Measurements from ENCODE around the gene ATP8B4.

The ATP8B4 gene

DNA sequence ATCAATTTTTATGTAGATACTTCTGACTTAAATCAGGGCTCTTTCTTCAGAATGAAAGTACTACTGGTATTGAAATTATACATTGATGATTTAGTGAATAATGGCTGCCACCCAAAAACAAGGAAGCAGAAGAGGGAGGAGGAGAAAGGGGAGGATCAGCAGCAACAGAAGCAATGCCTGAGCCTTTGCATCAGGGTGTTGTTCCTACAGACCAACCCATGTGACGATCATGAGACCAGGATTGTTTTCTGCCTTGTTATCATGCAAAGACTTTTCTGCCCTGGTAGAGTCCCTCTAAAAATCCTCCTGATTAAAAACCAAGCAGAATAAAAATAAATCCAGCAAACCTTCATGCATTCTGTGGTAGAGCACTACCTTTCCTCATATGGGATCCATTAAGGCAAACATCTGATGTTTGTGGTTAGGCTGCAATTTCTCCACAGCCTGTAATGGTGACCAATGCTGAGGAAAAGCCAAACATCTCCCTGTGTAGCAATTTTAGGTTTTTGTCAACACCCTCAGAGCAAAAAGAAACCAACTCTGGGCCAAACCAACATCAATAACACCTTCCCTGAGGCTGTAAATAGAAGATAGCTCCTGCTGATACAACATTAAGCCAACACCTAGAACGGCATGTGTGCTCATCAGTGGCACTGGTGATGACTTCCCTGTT is 191.7 kb downstream of the ATP8B4 start:
- no peak for DNase-seq (ENCODE audit: low spot score)

DNA sequence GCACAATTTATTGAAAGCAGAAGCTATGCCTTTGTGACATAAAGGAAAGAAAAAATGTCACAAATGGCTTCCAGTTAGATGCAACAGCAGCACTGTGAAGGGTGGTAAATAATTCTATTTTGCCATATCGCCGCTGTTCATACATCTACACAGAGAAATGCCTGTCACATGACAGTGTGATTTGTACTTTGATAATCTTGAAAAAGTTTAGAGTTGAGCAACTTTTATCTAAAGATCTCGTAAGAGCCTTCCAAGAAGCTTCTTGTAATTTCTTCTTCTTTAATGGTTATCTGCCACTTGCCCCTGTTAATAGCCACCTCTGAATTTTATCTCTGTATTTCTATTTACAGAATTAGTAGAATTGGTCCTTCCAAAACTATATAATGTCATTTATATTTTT is 192.3 kb downstream of the ATP8B4 start:
- no peak for DNase-seq (ENCODE audit: low spot score)

DNA sequence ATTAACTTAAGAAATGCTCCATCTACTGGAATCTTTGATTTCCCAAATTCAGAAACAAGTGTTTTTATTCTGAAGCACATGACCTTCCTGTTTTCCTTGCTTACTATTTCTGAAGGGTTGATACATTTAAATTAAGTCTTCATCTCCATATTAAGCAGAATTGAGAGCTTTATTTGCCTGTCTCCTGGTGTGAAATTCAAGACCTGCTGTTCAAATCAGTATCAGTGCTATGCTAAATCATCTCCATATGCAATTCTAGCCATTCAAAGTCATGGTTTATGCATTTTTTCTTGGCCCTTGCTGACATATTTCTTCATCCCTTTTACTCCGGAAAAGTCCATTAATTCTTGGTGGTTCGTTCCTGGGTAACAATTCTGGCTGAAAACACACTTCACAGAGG is 195.4 kb downstream of the ATP8B4 start:
- DNase-seq (ENCODE audit: low spot score) = no peak

DNA sequence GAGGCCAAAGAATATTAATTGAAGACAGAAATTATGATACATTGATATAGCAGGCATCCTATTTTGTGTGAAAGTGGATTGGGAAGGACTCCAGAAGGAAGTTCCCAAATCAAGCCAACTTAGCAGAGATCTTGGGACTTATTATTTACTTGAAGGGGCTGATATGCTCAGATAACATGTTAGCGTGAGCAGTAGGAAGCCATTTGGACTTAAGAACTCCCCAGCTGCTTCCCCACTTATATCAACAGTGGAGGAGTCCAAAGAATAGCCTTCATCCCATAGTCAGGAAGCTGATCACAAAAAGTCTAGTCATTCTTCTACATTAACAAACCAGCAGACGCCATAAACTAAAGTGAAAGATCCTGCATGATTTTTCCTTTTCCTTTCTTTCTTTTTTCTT is 200.0 kb downstream of the ATP8B4 start:
- DNase-seq (ENCODE audit: low spot score) = no peak

DNA sequence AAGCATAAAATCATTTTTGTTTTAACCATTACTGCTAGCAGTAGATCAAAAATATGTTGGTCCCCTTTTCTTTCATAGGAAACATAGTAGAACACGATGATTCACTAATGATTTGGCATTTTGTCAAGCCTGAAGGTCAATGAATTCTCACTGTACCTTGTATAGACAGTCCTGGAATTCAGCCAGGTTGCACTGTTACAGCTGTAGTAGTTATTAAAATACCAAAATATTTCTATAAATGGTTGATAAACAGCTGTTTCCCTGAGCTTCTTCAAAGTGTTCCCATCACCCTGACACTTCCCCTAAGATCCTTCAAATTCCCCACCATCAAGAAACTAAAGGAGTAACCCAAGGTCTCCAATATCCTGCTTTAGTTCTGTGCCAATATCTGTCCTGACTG is 200.9 kb downstream of the ATP8B4 start:
- DNase-seq (ENCODE audit: low spot score) = no peak

DNA sequence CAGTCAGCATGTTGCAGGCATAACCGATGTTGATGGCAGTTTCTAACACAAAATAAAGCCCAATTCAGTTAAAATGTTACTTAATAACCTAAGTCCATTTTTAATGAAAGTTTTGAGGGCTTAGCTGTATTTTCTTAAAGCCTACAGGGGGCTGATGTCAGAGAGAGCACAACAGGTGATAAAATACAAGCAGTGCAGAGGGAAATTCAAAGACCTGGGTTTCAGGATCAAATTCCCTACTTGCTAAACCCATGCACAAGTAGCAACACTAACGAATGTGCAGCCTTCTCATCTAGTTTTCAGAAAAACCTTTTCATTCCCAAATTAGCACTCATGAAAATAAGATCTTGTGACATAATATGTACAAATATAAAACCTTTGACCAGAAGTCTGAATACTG is 202.0 kb downstream of the ATP8B4 start:
- DNase-seq (ENCODE audit: low spot score) = no peak

DNA sequence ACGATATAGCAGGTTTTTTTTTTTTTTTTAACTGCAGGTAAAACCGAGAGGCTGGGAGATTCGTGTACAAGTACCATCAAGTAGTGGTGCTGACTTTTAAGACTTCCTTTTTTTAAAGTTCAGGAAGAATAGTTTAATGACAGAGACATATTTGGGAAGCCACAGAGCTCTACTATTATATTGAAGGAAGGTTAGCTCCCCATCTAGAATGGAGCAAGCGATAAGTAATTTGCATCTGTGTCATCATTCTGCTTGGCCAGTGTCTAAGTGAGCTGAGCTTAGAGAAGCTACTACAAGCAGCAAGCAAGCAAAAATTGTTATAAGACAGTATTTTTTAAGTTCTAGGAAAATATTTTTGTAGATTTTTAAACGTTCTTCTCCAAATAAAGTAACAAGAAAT is 203.2 kb downstream of the ATP8B4 start:
- DNase-seq (ENCODE audit: low spot score) = no peak

DNA sequence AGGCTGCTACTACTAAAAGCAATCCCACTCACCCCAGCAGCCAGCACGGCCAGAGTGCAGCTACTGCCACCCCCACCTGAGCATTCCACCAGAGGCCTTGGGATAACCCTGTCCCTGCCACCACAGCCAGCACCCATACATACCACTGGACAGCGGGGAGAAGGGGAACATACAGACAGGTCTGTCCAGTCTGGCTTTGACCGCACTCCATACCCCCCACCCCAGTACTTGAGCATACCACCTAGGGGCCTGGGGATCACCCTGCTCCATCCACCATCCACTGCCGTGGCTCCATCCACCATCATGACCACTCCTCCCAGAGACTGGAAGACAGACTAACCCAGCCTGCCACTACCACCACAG is 210.1 kb downstream of the ATP8B4 start:
- DNase-seq (ENCODE audit: low spot score) = no peak

DNA sequence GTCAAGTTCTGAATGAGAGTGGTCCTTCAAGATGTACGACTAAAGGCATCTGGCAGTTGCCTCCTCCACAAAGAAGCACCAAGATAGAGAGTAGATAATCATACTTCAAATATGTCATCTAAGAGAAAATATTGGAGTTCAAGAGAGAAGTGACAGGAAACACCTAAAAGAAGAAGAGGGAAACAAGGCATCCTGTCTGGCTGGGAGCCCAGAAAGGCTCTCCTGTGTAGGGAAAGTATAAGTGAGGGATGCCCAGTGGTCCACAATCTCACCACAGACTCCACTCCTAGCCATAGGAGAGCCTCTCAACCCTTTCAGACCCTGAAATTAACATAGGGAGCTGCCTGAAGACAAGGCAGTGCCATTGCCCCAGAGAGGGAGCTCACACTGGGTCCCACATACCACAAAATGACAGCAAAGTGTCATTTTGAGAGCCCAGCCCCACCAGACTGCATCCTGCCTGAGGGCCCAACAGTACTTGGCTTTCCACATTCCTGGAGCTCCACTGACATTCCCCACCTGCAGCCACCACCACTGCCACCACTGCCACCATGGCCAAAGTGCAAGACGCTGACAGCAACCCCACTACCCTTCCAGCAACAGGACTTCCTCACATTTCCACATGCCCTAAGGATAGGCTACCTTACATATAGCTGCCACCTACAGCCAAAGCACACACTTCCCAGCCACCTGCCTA is 210.6 kb downstream of the ATP8B4 start:
- no peak for DNase-seq (ENCODE audit: low spot score)

DNA sequence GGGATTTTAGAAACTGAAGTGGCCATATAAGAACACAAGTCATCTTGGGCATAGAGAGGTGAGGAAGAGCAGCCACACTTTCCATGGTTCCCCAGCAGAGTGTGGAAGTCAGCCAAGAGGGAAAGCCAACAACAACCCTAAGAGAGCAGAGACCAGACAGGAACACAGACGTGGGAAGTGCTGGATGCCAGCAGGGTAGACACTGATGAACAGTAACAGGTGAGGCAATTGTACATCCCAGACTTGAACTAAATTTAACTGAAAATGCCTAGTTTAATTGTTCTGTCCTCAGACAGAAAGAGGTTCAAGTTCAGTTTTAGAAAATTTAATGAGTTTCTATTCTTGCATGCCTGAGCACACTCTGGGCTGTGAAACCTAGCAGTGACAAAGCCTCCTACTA is 212.1 kb downstream of the ATP8B4 start:
- no peak for DNase-seq (ENCODE audit: low spot score)

DNA sequence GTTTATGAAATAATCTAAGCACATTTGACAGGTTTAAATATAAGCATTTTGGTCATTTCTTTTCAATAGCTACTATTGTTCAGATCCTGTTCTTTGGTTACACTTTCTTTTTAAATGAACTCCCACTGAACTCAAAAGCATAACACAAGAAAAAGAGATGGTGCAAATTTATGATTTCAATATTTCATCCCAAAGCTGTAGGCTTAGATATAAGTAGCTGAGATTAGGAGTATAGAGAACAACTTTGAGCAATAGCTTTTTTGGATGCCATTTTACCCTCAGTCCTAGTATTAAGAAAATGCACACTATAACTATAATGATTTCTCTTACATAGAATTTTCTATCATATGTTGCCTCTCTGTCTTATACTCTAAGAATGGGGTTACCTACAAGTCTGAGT is 213.8 kb downstream of the ATP8B4 start:
- DNase-seq (ENCODE audit: low spot score) = no peak

DNA sequence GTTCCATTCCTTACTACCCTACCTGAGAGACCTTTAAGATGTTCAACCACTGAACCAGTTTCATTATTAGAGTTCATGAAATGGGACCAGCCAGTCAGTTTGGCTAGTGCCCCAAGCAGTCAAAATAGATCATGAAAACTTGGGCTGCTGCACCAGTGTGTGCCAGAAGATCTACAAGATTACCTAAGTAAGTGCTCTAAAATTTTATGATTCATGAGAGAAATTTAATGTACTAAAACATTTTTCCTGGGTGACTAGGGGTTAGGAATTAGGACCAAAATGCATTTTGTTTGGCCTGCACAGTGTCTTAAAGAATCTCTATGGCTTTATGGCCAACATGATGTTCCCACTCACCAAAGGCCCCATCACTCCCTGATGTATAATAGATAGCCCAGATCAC is 214.7 kb downstream of the ATP8B4 start:
- no peak for DNase-seq (ENCODE audit: low spot score)

DNA sequence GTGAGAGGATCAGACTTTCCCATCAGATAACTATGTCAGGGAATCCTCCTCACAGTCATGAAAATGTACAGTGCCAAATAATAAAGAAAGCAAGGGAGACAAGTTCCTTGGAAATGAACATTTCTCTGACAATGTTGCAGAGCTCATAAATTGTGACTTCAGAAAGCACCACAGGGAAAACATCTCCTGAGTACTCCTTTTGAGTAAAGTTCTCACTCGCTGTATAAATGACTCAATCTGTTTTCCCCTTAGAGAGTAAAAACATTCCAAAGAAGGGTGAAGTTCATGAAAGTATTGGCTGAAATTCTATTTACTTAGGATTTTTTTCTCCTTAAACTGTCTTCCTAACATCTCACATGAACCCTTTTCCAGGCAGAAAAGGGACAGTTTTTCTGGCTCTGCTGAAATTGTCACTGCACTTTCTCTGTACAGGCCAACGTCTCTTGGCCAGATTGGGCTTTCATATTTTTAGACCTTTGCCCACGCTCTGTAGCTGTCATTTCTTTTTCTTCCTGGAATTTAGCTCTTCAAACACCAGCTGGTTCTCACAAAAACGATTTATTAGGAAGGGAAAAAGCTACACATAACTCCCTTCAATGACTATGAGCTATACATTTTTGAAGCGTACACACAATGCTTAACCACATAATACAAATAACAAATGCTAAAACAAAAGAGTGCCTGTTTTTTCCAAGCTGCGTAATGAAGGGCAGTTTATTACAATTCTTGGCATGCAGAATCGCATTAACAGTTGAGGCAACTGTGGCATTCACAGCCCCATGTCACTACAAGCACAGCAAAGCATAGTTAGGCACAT is 216.1 kb downstream of the ATP8B4 start:
- DNase-seq (ENCODE audit: low spot score) = no peak

DNA sequence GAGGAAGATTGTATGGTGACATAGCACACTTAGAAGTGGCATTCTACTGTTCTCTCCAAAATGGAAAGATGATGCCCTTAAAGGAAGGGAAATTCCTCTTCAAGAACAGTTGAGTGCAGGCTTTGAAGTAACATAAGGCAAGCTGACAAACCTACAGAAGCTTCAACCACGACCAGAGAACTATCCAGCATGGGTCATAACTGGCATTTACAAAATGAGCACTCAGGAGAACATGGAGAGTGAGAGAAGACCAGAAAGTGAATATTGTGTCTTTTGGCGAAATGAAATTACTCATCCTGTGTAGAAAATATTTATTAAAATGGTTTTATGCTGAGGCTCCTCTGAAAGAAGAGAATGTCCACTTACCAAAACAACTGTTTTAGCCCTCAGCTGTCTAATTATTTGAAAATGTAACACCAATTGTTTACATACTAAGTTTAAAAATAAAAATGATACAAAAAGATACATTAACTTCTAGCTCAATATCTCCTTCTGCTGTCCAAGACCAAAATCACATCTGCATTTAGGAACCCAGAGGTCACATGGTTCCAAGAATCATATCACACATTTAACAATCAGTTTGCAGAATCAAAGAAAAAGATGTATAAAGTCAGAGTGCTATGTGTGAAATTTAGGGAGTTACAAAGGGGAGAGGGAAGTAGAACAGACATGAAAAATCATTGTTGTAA is 216.9 kb downstream of the ATP8B4 start:
- peak; percentile 37 for DNase-seq (ENCODE audit: low spot score)

DNA sequence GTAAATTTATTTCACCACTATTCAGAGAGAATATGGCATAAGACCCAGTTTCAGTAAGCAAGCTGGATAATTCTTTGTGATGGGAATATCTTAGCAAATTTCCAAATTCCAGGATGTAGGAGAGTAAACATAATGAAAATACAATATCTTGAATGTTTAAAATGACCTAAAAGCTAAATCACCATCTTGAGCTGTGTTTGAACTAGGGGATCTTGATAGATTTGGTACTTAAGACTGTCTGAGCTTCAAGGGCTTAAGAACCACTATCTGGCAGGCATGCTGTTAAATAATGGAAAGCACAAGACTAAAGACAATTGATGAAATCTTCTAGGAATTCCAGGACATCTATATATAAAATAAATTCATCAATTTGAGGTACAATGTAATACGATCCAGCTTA is 217.7 kb downstream of the ATP8B4 start:
- DNase-seq (ENCODE audit: low spot score) = no peak

DNA sequence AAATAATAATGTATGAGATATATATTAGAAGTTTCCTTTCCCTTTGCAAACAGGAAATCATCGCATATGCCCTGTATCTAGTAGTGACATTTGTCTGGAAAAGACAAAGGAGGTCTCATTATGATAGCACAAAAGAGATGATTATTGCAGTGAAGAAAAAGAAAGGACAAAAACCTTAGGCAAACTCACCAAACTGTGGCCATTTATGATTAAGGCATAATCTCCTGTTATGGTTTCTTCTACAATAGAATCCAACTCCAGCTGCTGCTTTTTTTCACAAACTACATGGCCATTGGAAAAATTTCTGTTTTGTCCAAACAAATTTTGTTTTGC is 218.2 kb downstream of the ATP8B4 start:
- no peak for DNase-seq (ENCODE audit: low spot score)

DNA sequence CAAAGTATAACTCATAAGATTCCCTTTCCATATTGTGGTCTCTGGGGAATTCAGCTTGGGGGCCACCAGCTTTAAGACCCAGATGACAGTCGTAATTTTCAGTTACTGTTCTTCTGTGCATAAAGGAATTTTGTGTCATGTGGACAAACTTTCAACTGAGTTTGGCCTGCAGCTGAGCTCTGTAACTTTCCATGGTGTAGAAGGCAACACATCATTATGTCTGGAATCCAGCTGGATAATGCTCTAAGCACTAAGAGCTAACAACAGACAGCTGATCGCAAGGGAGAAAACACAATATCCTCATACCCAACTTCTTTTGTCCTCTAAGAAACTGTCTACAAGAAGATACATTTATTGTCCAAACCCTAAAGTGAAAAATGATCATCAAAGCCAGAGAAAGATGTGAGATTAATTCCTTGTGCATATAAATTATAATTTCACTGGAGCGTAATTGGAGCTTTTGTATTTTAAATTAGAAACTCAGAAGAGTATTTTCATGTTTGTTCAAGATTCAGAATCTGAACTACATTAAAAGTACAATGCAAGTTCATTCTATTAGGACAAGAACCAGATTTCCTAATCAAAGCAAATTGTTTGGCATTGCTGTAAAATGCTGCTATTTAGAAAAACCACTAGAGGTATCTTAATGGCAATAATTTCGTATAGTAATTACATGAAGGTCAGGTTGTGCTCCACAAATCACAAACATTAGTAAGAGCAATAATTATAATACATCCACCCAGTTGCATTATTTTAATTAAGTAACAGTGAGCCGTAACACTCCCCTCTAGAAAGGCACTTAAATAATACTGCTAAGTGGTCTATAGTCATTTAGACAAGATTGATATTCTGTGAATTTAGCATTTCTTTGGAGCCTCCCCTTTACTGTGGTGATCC is 218.8 kb downstream of the ATP8B4 start:
- no peak for DNase-seq (ENCODE audit: low spot score)

DNA sequence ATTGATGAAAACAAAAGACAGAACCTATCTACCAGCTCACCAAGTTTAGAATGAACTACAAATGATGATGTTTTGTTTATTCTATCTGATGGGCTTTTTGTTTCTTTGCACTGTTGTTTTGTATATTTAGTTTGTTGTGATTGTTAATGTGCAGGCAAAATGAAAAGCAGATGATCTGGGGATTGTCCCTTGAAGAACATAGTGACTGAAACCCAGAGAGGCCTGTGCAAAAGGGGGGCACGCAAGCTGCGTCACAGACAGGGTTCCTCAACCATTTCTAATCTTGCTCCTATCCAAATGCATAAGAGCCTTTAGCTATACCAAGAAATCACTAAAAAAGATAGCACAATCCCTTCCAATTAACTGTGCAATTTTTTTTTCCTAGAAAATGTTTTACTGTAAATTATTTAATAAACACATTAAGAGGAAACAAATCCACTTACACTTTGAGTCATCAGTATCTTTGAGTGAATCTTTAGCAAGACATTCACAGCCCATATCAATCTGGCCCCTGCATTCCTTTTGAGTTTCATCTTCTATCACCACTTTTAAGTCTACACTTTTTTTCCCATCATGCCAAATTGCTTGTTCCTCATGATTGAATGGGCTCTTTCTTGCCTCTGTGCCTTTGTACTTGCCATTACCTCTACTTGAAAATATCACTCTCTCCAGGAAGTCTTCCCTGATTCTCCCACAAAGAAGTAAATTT is 220.3 kb downstream of the ATP8B4 start:
- no peak for DNase-seq (ENCODE audit: low spot score)

DNA sequence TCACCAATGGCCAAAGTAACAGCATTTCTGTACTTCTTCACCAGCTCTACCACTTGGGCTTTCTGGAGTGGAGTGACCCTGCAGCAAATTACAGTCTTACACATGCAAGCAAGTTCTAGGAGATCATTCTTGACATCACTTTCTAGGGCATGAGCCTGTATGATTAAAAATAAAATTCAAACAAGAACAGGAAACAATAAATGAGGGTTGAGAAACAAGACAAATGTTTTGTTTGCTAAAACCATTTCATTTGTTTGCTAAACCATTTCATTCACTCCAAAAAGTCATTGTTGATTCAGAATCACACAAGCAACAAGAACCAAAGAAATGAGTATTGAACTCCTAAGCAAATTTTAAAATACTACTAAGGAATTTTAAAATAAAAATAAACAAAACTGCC is 220.9 kb downstream of the ATP8B4 start:
- no peak for DNase-seq (ENCODE audit: low spot score)

DNA sequence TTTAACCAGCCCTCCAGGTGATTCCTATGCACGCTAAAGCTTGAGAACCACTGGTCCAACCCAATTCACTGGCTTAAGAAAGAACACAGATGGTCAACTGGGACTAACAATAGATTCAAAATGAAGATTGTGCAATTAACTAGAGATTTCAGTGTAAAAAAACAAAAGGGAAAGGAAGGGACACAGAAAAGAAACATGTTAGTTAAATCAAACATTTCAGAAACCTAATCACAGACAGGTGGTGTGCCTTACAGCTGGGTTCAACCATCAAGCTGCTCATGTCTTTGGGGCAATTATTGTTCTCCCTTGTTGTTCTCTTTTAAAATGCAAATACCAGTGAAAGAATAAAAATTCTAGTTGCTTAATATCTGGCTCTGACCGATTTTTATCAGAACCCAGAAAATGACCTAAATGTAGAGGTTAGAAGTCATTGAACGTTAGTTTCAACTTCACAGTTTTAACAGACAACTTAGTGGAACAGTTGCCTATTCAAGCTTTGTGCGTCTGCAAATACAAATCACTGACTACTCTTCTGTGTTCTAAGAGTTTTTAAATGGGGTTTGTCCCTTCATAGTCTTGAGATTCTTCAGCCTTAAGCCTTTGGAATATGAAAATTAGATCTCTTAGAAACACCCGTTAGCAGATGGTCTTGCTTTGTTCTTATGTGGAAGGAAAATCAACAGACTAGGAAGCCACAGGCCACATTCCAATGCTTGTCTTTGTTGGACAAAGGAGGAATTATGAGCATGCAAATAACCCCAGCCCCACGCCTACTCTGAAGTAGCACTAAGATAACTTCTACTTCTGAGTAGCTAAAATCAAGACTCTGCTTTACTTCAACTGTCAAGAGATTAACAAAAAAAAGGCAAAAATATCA is 223.4 kb downstream of the ATP8B4 start:
- no peak for DNase-seq (ENCODE audit: low spot score)
